Measurements from ENCODE around the gene RIPOR1. TPM values are rescaled to one million over a fixed set of nuclear protein-coding genes. Genes with fewer than 3 reads are reported as not detected.

The RIPOR1 gene
- total RNA-seq, 4 donors from 2014 or later, result 34.8 to 60.2 (median 46.7) TPM

GRCh38 chr16:67537636-67538591, 9.3 kb downstream of the RIPOR1 start:
- no peak for TF ChIP-seq CTCF (IDR thresholded peaks at IDR 0.05; ENCODE audit: low read depth)

- TF ChIP-seq CTCF (IDR thresholded peaks at IDR 0.05; ENCODE audit: low read depth), result no peak
Observed at GRCh38 chr16:67538666-67539101, 10.1 kb downstream of the RIPOR1 start.

DNA sequence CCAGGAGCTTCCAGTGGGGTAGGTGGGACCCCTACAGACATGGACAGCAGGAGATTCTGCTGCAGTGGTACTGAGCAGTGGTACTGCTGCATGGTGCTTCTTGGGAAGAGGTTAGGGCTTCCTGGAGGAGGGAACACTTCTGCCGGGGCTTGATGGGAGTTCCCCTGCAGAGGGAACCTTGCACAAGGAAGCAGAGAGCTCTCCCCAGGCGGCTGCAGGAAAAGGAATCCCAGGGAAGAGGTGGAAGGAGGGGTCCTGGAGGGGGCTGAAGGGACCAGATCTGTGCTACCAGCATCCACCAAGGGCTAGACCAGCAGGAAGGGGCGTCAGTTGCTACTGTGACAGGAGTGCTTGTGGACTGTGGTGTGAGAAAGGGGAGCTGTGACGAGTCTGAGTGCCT, 10.6 kb downstream of the RIPOR1 start:
- TF ChIP-seq CTCF (IDR thresholded peaks at IDR 0.05; ENCODE audit: low read depth), result no peak

DNA sequence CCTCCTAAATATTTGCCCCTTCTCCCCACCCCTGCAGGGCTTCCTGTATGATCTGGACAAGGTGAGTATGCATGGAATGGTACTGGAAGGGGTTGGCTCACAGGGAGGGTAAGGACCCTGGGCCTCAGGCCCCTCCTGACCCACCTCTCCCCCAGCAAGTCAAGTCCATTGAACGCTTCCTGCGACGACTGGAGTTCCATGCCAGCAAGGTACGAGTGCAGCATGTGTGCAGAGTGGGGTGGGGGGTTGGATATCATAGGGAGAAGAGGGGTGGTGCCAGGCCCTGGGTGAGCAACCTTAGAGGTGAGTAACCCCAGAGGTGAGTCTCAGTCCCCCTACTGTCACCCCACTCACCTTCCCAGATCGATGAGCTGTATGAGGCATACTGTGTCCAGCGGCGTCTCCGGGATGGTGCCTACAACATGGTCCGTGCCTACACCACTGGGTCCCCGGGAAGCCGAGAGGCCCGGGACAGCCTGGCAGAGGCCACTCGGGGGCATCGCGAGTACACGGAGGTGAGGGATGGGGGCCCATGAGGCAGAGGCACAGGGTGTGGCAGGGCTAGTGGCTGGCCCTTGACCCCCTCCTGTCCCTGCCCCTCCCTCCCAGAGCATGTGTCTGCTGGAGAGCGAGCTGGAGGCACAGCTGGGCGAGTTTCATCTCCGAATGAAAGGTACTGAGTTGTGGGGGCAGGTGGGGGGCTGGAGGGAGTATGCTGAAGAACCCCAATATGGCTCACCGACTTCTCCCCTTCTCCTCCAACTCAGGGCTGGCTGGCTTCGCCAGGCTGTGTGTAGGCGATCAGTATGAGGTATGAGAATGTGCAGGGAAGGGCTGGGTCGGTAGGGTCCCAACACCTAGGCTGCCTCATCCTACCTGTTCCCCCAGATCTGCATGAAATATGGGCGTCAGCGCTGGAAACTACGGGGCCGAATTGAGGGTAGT, 11.3 kb downstream of the RIPOR1 start:
- no peak for TF ChIP-seq CTCF (IDR thresholded peaks at IDR 0.05; ENCODE audit: low read depth)

DNA sequence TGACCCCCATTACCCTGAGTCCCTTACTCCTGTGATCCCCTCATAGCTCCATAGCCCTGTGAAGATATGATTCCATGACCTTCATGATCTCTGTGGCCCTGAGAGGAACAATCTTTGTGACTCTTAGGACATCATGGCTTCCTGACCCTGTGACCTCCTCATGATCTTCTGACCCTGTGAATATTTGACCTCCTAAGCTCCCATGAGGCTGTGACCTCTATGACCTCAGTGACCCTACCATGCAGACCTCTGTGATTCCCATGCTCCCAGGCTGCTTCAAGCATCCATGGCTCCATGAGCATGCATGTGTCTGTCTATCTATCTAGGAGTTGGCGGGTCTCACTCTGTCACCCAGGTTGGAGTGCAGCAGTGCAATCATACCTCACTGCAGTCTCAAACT, 12.1 kb downstream of the RIPOR1 start:
- no peak for TF ChIP-seq CTCF (IDR thresholded peaks at IDR 0.05; ENCODE audit: low read depth)

- no peak for TF ChIP-seq CTCF (IDR thresholded peaks at IDR 0.05; ENCODE audit: low read depth)
Observed at GRCh38 chr16:67541391-67542263, 13.0 kb downstream of the RIPOR1 start.

Data from subcutaneous adipose tissue (tissue), 4 donors.